Measurements from ENCODE around the gene MSX1. TPM values are rescaled to one million over a fixed set of nuclear protein-coding genes. Genes with fewer than 3 reads are reported as not detected.
A peak's percentile ranks its signal among the peaks of the same experiment; 100 is the strongest.

MSX1 gene
- total RNA-seq, 1 donor from 2014 or later, result 6.1 TPM

GRCh38 chr4:4841156-4841555, 18.3 kb upstream of the MSX1 start:
- no peak for DNase-seq

GRCh38 chr4:4842476-4843441, 16.7 kb upstream of the MSX1 start:
- no peak for DNase-seq

- no peak for DNase-seq
Measured at GRCh38 chr4:4843635-4844291, 15.7 kb upstream of the MSX1 start.

- no peak for DNase-seq
Measured at GRCh38 chr4:4845027-4845426, 14.4 kb upstream of the MSX1 start.

- DNase-seq, result no peak
Measured at GRCh38 chr4:4847011-4847410, 12.5 kb upstream of the MSX1 start.

GRCh38 chr4:4848540-4848939, 10.9 kb upstream of the MSX1 start:
- DNase-seq, result no peak

- no peak for DNase-seq
Measured at GRCh38 chr4:4849106-4849505, 10.4 kb upstream of the MSX1 start.

GRCh38 chr4:4849524-4850193, 9.8 kb upstream of the MSX1 start:
- DNase-seq, result no peak

GRCh38 chr4:4851081-4851480, 8.4 kb upstream of the MSX1 start:
- DNase-seq, result no peak

- no peak for DNase-seq
Measured at GRCh38 chr4:4851906-4852305, 7.6 kb upstream of the MSX1 start.

GRCh38 chr4:4852591-4853362, 6.7 kb upstream of the MSX1 start:
- DNase-seq, result peak; percentile 37

- no peak for DNase-seq
Measured at GRCh38 chr4:4853371-4853823, 6.1 kb upstream of the MSX1 start.

- no peak for DNase-seq
Measured at GRCh38 chr4:4853921-4854648, 5.4 kb upstream of the MSX1 start.

GRCh38 chr4:4854649-4855295, 4.7 kb upstream of the MSX1 start:
- DNase-seq, result no peak

- DNase-seq, result peak; percentile 9
Measured at GRCh38 chr4:4855301-4856070, 4.0 kb upstream of the MSX1 start.

GRCh38 chr4:4856071-4857000, 3.1 kb upstream of the MSX1 start:
- DNase-seq, result no peak

- DNase-seq, result no peak
Measured at GRCh38 chr4:4857001-4857808, 2.3 kb upstream of the MSX1 start.
